Smooth muscle cell (in vitro differentiated cells): ENCODE results near the gene GRIP1. TPM values are rescaled to one million over a fixed set of nuclear protein-coding genes. Genes with fewer than 3 reads are reported as not detected.

Source experiments
- DNase-seq: peaks from one replicate; lab custom pipeline; 2025; ENCODE audit not compliant: unreplicated experiment; lab: John Stamatoyannopoulos, UW
- H2AFZ ChIP-seq: fragments of 200-600 bp; sonication (generic); 2 replicates; pipeline ENCODE4 v1.6.0; 2016; ENCODE audit warnings: antibody characterized with exemption, low read depth, mild to moderate bottlenecking
- H3F3A ChIP-seq: fragments of 200-600 bp; sonication (generic); 2 replicates; pipeline ENCODE4 v1.6.0; 2017; ENCODE audit warnings: antibody characterized with exemption, low read depth
- H3K27ac ChIP-seq: fragments of 200-600 bp; sonication (generic); 2 replicates; pipeline ENCODE4 v1.5.1; 2016; ENCODE audit warnings: low read depth, mild to moderate bottlenecking
- H3K27me3 ChIP-seq: fragments of 200-600 bp; sonication (generic); 2 replicates; pipeline ENCODE4 v1.6.1; 2016; ENCODE audit warnings: low read depth, mild to moderate bottlenecking
- H3K36me3 ChIP-seq: fragments of 200-600 bp; sonication (generic); 2 replicates; pipeline ENCODE4 v1.5.1; 2016; ENCODE audit warnings: low read depth
- H3K4me1 ChIP-seq: fragments of 200-600 bp; sonication (generic); 2 replicates; pipeline ENCODE4 v1.5.1; 2016; ENCODE audit warnings: low read depth
- H3K4me2 ChIP-seq: fragments of 200-600 bp; sonication (generic); 2 replicates; pipeline ENCODE4 v1.6.0; 2016; ENCODE audit warnings: mild to moderate bottlenecking
- H3K4me3 ChIP-seq: fragments of 200-600 bp; sonication (generic); 2 replicates; pipeline ENCODE4 v1.5.1; 2016; ENCODE audit warnings: mild to moderate bottlenecking
- H3K79me2 ChIP-seq: fragments of 200-600 bp; sonication (generic); 2 replicates; pipeline ENCODE4 v1.6.0; 2016; ENCODE audit warnings: low read depth, mild to moderate bottlenecking
- H3K9ac ChIP-seq: fragments of 200-600 bp; sonication (generic); 2 replicates; pipeline ENCODE4 v1.6.0; 2016; ENCODE audit warnings: low read depth
- H3K9me3 ChIP-seq: fragments of 200-600 bp; sonication (generic); replicated peaks from 2 replicates; pipeline ENCODE4 v1.5.1; 2016; ENCODE audit warnings: low read depth
- H4K20me1 ChIP-seq: fragments of 200-600 bp; sonication (generic); 2 replicates; pipeline ENCODE4 v1.6.0; 2016; ENCODE audit warnings: low read depth
- CTCF ChIP-seq: fragments of 200-600 bp; sonication (generic); IDR thresholded peaks from 2 replicates; pipeline ENCODE4 v1.5.1; 2017; ENCODE audit warnings: borderline replicate concordance, mild to moderate bottlenecking, antibody characterized with exemption; ENCODE audit not compliant: insufficient read depth, poor library complexity, severe bottlenecking
- WGBS: methylation state at CpG from one replicate; pipeline ENCODE4 v1.1.7; 2016; ENCODE audit warnings: low lambda C conversion rate; 5-methylcytosine and 5-hydroxymethylcytosine counted together
- polyA plus RNA-seq: library from polyadenylated mRNA; unstranded; fragments of >200 nt; fragmentation: Nextera tagmentation; extraction: Ambion mirVana; gene quantifications from 2 replicates; pipeline ENCODE4 v1.2.1, GENCODE V29; 2016
- total RNA-seq: library from RNA; depleted of rRNA; stranded (reverse); fragments of >200 nt; gene quantifications from 2 replicates; pipeline ENCODE4 v1.2.3, GENCODE V29; 2014

GRIP1 gene
- total and polyA plus RNA-seq, 2 experiments from 2014 or later, result 4.0 to 5.9 TPM

- Histone ChIP-seq H3K9me3 (no peaks in the 10 kb centered on the region), H3K79me2 (no peaks in the 10 kb centered on the region), H2AFZ (no peak overlapping the region), H3K27me3 (no peaks in the 10 kb centered on the region), H3K4me1 (no peaks in the 10 kb centered on the region), H3F3A (no peaks in the 10 kb centered on the region), H3K4me3 (no peak overlapping the region), H3K9ac (no peak overlapping the region), H3K27ac (no peak overlapping the region), H3K4me2 (no peak overlapping the region), H3K36me3 (no peaks in the 10 kb centered on the region), H4K20me1 (no peaks in the 10 kb centered on the region)
- no peak for TF ChIP-seq CTCF
- DNase-seq, result no peak
- WGBS, result 79% methylated on average over 5 of the region's 5 CpGs
Measured at GRCh38 chr12:66605293-66605692, 73.6 kb downstream of the GRIP1 start.

GRCh38 chr12:66603981-66604479 lies 74.8 kb downstream of the GRIP1 start:
- Histone ChIP-seq H3K4me1 (no peaks in the 10 kb centered on the region), H3K4me2 (no peak overlapping the region), H3K9me3 (no peaks in the 10 kb centered on the region), H3K36me3 (no peaks in the 10 kb centered on the region), H3K4me3 (no peak overlapping the region), H2AFZ (no peak overlapping the region), H4K20me1 (no peaks in the 10 kb centered on the region), H3K9ac (no peak overlapping the region), H3K27ac (no peak overlapping the region), H3K27me3 (no peaks in the 10 kb centered on the region), H3K79me2 (no peaks in the 10 kb centered on the region), H3F3A (no peaks in the 10 kb centered on the region)
- no peak for DNase-seq
- TF ChIP-seq CTCF, result no peak
- 97% methylated on average over 3 of the region's 3 CpGs for WGBS

- Histone ChIP-seq H3K27me3 (no peaks in the 10 kb centered on the region), H3K4me1 (no peaks in the 10 kb centered on the region), H3K4me3 (no peak overlapping the region), H4K20me1 (no peaks in the 10 kb centered on the region), H3K4me2 (no peak overlapping the region), H3K79me2 (no peaks in the 10 kb centered on the region), H3K36me3 (no peaks in the 10 kb centered on the region), H3K9me3 (no peaks in the 10 kb centered on the region), H2AFZ (no peak overlapping the region), H3K27ac (no peak overlapping the region), H3F3A (no peaks in the 10 kb centered on the region), H3K9ac (no peak overlapping the region)
- WGBS, result 88% methylated on average over 2 of the region's 2 CpGs
- TF ChIP-seq CTCF, result no peak
- DNase-seq, result no peak
Measured at GRCh38 chr12:66603461-66603860, 75.4 kb downstream of the GRIP1 start.

- Histone ChIP-seq H3K4me1 (no peaks in the 10 kb centered on the region), H3K4me2 (no peak overlapping the region), H3K9ac (no peak overlapping the region), H3F3A (no peaks in the 10 kb centered on the region), H3K36me3 (no peaks in the 10 kb centered on the region), H2AFZ (no peak overlapping the region), H3K79me2 (no peaks in the 10 kb centered on the region), H4K20me1 (no peaks in the 10 kb centered on the region), H3K9me3 (no peaks in the 10 kb centered on the region), H3K27me3 (no peaks in the 10 kb centered on the region), H3K27ac (no peak overlapping the region), H3K4me3 (no peak overlapping the region)
- no peak for DNase-seq
- 20% methylated on average over 1 of the region's 1 CpG for WGBS
- no peak for TF ChIP-seq CTCF
Measured at GRCh38 chr12:66602483-66603143, 76.3 kb downstream of the GRIP1 start.
